NB4 (cell line): ENCODE measurements around the gene GALNT2.

ENCODE experiments used
- POLR2A ChIP-seq: IDR thresholded peaks from 2 replicates; pipeline ENCODE4 v1.6.1; 2011; ENCODE audit warnings: mild to moderate bottlenecking; ENCODE audit not compliant: insufficient read length; ENCODE audit errors: extremely low read depth
- TF ChIP-seq, protein P1 (sequence below): IDR thresholded peaks from one replicate; pipeline ENCODE4 v1.5.1; 2012; ENCODE audit warnings: low read depth, low read length
- TF ChIP-seq, protein P2 (sequence below): IDR thresholded peaks from 2 replicates; pipeline ENCODE4 v1.6.1; 2011; ENCODE audit warnings: low read depth, low read length

DNA sequence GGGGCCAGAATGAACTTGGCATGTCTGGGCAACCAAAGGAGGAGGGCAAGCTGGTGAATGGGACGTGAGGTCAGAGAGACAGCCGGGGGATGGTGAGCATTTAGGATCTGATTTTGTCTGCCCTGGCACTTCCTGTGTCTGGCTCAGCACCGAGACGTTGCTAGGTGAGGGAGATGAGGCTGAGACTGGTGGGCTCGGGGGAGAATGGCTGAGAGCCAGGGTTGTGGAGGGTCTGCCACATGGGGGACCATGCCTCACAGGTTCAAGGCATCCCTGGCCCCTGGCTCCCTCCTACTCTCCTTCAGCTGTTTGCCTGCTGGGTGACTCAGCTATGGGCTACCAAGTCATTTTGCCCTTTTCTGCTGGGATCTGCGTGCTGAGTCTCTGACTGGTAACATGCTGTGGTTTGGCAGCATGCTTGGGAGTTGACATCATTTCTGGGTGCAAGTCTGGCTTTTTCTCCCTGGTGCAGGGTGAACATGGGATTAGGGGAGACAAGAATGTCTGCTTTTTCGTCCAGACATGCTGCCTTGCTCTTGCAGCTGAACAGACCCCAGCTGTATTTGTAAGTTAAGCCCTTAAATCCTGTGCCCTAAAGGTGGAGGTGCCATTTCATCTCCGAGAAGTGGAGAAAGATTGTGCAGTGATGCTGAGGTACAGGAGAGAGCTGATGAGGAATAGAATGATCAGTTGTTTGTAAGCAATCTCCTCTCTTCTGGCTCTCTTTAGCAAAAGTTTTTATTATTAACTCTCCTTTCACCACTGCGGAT is 17.6 kb downstream of the GALNT2 start:
- TF ChIP-seq, protein P1, sequence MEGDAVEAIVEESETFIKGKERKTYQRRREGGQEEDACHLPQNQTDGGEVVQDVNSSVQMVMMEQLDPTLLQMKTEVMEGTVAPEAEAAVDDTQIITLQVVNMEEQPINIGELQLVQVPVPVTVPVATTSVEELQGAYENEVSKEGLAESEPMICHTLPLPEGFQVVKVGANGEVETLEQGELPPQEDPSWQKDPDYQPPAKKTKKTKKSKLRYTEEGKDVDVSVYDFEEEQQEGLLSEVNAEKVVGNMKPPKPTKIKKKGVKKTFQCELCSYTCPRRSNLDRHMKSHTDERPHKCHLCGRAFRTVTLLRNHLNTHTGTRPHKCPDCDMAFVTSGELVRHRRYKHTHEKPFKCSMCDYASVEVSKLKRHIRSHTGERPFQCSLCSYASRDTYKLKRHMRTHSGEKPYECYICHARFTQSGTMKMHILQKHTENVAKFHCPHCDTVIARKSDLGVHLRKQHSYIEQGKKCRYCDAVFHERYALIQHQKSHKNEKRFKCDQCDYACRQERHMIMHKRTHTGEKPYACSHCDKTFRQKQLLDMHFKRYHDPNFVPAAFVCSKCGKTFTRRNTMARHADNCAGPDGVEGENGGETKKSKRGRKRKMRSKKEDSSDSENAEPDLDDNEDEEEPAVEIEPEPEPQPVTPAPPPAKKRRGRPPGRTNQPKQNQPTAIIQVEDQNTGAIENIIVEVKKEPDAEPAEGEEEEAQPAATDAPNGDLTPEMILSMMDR, result no peak
- TF ChIP-seq, protein P2, sequence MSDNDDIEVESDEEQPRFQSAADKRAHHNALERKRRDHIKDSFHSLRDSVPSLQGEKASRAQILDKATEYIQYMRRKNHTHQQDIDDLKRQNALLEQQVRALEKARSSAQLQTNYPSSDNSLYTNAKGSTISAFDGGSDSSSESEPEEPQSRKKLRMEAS, result no peak
- no peak for TF ChIP-seq POLR2A
